HepG2 (cell line): ENCODE measurements around the gene PLXNB2. TPM values are rescaled to one million over a fixed set of nuclear protein-coding genes. Genes with fewer than 3 reads are reported as not detected.

Experiments used
- ATAC-seq: fragments of 200-7000 bp; cut with Tn5 transposase; 3 replicates; pipeline ENCODE4 v1.9.1; 2020; ENCODE audit warnings: mild to moderate bottlenecking, moderate library complexity
- BruUV-seq: library from RNA; stranded (reverse); fragments of 400-500 nt; replicated peaks from 2 replicates; lab custom pipeline; 2021; lab: Mats Ljungman, UMichigan
- CTCF ChIA-PET: fragments of 300-600 bp; formaldehyde crosslinking; extraction: SDS; loops from one replicate; lab custom pipeline; 2021; ENCODE audit warnings: low total read pairs, inconsistent platforms, low intra/inter-chr PET ratio; lab: Yijun Ruan, JAX
- POLR2A ChIA-PET: fragments of 350-600 bp; sonication (Branson Sonifier 250); formaldehyde crosslinking; loops from one replicate; lab custom pipeline; 2020; ENCODE audit warnings: antibody characterized with exemption, inconsistent platforms; lab: Yijun Ruan, JAX
- DNase-seq: peaks from one replicate; pipeline ENCODE4 v3.0.0-alpha.2; 2015; ENCODE audit warnings: low spot score
- FAIRE-seq: peaks from 3 replicates; lab custom pipeline; 2011; peaks lifted over from hg19 to GRCh38; lab: Jason Lieb, UNC
- H2AFZ ChIP-seq: one replicate; pipeline ENCODE4 v1.6.1; 2011; ENCODE audit warnings: low read length, inconsistent platforms
- H3K27ac ChIP-seq: fragments of 300-600 bp; 3 replicates; pipeline ENCODE4 v1.8.0; 2011; ENCODE audit warnings: mixed run types, mild to moderate bottlenecking, mixed read lengths, low read length, inconsistent platforms; ENCODE audit not compliant: insufficient read depth; ENCODE audit errors: extremely low read length
- H3K27me3 ChIP-seq, 2 experiments: fragments of 200-600 bp in 1 of 2; 2 replicates in 1 of 2; 3 replicates in 1 of 2; pipeline versions ENCODE4 v1.6.0 to v1.8.0; 2011; ENCODE audit warnings: low read length in 2 of 2, mild to moderate bottlenecking in 2 of 2, moderate library complexity in 2 of 2, inconsistent platforms in 1 of 2; ENCODE audit not compliant: insufficient read depth in 2 of 2, control insufficient read depth in 1 of 2
- H3K36me3 ChIP-seq, 2 experiments: fragments of 200-600 bp in 1 of 2; replicated peaks in 1 of 2; 2 replicates in 1 of 2; 3 replicates in 1 of 2; pipeline versions ENCODE4 v1.5.1 to v1.8.0; 2011; ENCODE audit warnings: low read length in 2 of 2, inconsistent platforms in 1 of 2; ENCODE audit not compliant: insufficient read depth in 2 of 2, control insufficient read depth in 1 of 2
- H3K4me1 ChIP-seq: 2 replicates; pipeline ENCODE4 v1.5.1; 2012; ENCODE audit warnings: low read length, inconsistent platforms; ENCODE audit not compliant: insufficient read depth
- H3K4me2 ChIP-seq: 2 replicates; pipeline ENCODE4 v1.6.0; 2011; ENCODE audit warnings: low read depth, low read length, inconsistent platforms
- H3K4me3 ChIP-seq, 3 experiments: fragments of 200-600 bp in 1 of 3; sonication (generic), shearing (Covaris generic) in 1 of 3; replicated peaks in 1 of 3; 2 replicates each; pipeline ENCODE4 v1.5.1; 2011 to 2016; ENCODE audit warnings: low read length in 3 of 3, inconsistent platforms in 2 of 3, low read depth in 2 of 3, mild to moderate bottlenecking in 2 of 3, control low read depth in 1 of 3, mixed read lengths in 1 of 3; ENCODE audit not compliant: insufficient read depth in 1 of 3
- H3K79me2 ChIP-seq: one replicate; pipeline ENCODE4 v1.6.1; 2011; ENCODE audit warnings: low read length, inconsistent platforms; ENCODE audit not compliant: insufficient read depth
- H3K9ac ChIP-seq: 2 replicates; pipeline ENCODE4 v1.6.0; 2011; ENCODE audit warnings: mild to moderate bottlenecking, low read depth, low read length, inconsistent platforms; ENCODE audit not compliant: insufficient read depth
- H3K9me3 ChIP-seq: 2 replicates; pipeline ENCODE4 v1.5.1; 2012; ENCODE audit warnings: mild to moderate bottlenecking, low read length
- H4K20me1 ChIP-seq: 2 replicates; pipeline ENCODE4 v1.6.0; 2011; ENCODE audit warnings: inconsistent platforms, mild to moderate bottlenecking, low read length, moderate library complexity; ENCODE audit not compliant: insufficient read depth
- AGO2 ChIP-seq: fragments of 200-400 bp; formaldehyde crosslinking; optimal IDR thresholded peaks from 2 replicates; pipeline ENCODE3; 2017; ENCODE audit warnings: mild to moderate bottlenecking, low read depth, low read length, moderate library complexity
- GPN1 ChIP-seq: sonication (generic); formaldehyde crosslinking; IDR thresholded peaks from 2 replicates; pipeline ENCODE4 v1.5.1; 2020; ENCODE audit warnings: missing genetic modification reagents, borderline replicate concordance
- GRHL1 ChIP-seq: sonication (generic); formaldehyde crosslinking; conservative IDR thresholded peaks from 2 replicates; pipeline ENCODE4 v1.8.0; 2022; ENCODE audit warnings: missing genetic modification reagents
- MXD1 ChIP-seq: sonication (generic); formaldehyde crosslinking; IDR thresholded peaks from 2 replicates; pipeline ENCODE4 v1.4.0; 2020; ENCODE audit warnings: mild to moderate bottlenecking, missing genetic modification reagents
- NRL ChIP-seq: sonication (generic); formaldehyde crosslinking; IDR thresholded peaks from 2 replicates; pipeline ENCODE4 v1.5.0; 2020; ENCODE audit warnings: missing genetic modification reagents, mild to moderate bottlenecking, moderate library complexity, borderline replicate concordance
- POLR2A ChIP-seq, 2 experiments: IDR thresholded peaks; 2 replicates each; pipeline ENCODE4 v1.6.1; 2011; ENCODE audit warnings: low read depth in 2 of 2, low read length in 2 of 2, mild to moderate bottlenecking in 1 of 2, moderate library complexity in 1 of 2; ENCODE audit not compliant: insufficient read depth in 1 of 2
- ZNF180 ChIP-seq: sonication (generic); formaldehyde crosslinking; IDR thresholded peaks from 2 replicates; pipeline ENCODE4 v1.4.0; 2020; ENCODE audit warnings: low read depth, missing genetic modification reagents, borderline replicate concordance
- ZNF543 ChIP-seq: sonication (generic); formaldehyde crosslinking; IDR thresholded peaks from 2 replicates; pipeline ENCODE4 v1.4.0; 2020; ENCODE audit warnings: mild to moderate bottlenecking, missing genetic modification reagents
- ZNF644 ChIP-seq: IDR thresholded peaks from 2 replicates; pipeline ENCODE4 v1.6.1; 2016; ENCODE audit warnings: low read depth
- ZNF709 ChIP-seq: sonication (generic); formaldehyde crosslinking; IDR thresholded peaks from 2 replicates; pipeline ENCODE4 v1.5.0; 2020; ENCODE audit warnings: mild to moderate bottlenecking, missing genetic modification reagents
- ZNF710 ChIP-seq: sonication (generic); formaldehyde crosslinking; IDR thresholded peaks from 2 replicates; pipeline ENCODE4 v1.5.0; 2020; ENCODE audit warnings: mild to moderate bottlenecking, missing genetic modification reagents, borderline replicate concordance
- WGBS: methylation state at CpG from one replicate; pipeline ENCODE4 v1.1.6; 2017; ENCODE audit warnings: low lambda C conversion rate; 5-methylcytosine and 5-hydroxymethylcytosine counted together
- in situ Hi-C: cut with HindIII; loops from 2 replicates; pipeline ENCODE4 v1.10.0; 2017; ENCODE audit warnings: low pct_unique_long_range_greater_than_20kb; ENCODE audit not compliant: extremely low pct_ligation_motif_present
- intact Hi-C: fragments of 100-400 bp; cut with micrococcal nuclease; formaldehyde crosslinking; loops from one replicate; pipeline ENCODE4 v1.10.0; 2022; ENCODE audit not compliant: unreplicated experiment
- polyA plus RNA-seq, 8 experiments: library from polyadenylated mRNA; depleted of rRNA in 3 of 8; stranded (reverse) in 7 of 8; unstranded in 1 of 8; fragments of >200 nt; fragmentation: Illumina TruSeq in 4 of 8; extraction: Trizol in 4 of 8; gene quantifications; 2 replicates each; pipeline versions ENCODE4 v1.2.1 to v1.2.3, GENCODE V29; 2011 to 2016; ENCODE audit warnings: low read depth in 4 of 8, missing spikeins in 1 of 8, mixed read lengths in 1 of 8; ENCODE audit not compliant: insufficient read depth in 1 of 8
- total RNA-seq, 5 experiments: library from RNA; depleted of rRNA; stranded (reverse); fragments of >200 nt; fragmentation: Illumina TruSeq; extraction: Trizol; gene quantifications; 2 replicates each; pipeline ENCODE4 v1.2.3, GENCODE V29; 2016; ENCODE audit warnings: low read depth in 1 of 5
- TF ChIP-seq, protein P1 (sequence below): sonication (generic); formaldehyde crosslinking; IDR thresholded peaks from 2 replicates; pipeline ENCODE4 v1.8.0; 2022; ENCODE audit warnings: missing genetic modification reagents, mild to moderate bottlenecking, moderate library complexity, borderline replicate concordance
- TF ChIP-seq, protein P2 (sequence below): sonication (generic); formaldehyde crosslinking; IDR thresholded peaks from 2 replicates; pipeline ENCODE4 v1.8.1; 2023; ENCODE audit warnings: mild to moderate bottlenecking, moderate library complexity, missing genetic modification reagents

The PLXNB2 gene
- total and polyA plus RNA-seq, 2 of the 13 experiments (the other 11 are each of a cell fraction or from before 2014, with no cell fraction given): 32.6 to 68.9 TPM

DNA sequence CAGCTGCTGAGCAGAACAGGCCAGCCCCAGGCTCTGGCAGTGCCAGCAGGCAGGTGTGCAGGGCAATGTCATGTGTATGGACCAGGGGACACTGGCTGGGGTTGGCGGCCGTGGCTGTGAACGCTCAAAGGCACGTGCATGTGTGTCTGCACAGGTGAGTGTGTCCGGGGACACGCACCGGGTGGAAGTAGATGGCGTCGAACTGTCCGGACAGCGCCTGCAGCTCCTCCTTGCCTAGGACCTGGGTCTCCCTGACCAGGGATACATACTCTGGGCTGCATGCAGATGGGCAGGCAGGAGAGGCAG is 57.2 kb downstream of the PLXNB2 start (continued):
- TF ChIP-seq GPN1: peak; percentile 56; the same call in 1 of the 2 replicates
- peak; percentile 3; the same call in 1 of the 2 replicates for TF ChIP-seq MXD1 (CRISPR knock-in tag)
- TF ChIP-seq POLR2A (IDR thresholded peaks at IDR 0.05; ENCODE audit: insufficient read depth in 1 of 2, low read depth in 2 of 2, low read length in 2 of 2): peak in 1 of 2 experiments; percentile 36; a peak in 1 of 4 replicates

- H3K79me2 ChIP-seq: peaks cover 13% of the 10 kb centered on the region
- peak overlapping the region; percentile 84 for H3K9ac ChIP-seq
- peaks cover 2 to 9% of the 10 kb centered on the region in 2 experiments; a peak in 2 of 5 replicates for H3K36me3 ChIP-seq
- H4K20me1 ChIP-seq: no peaks in the 10 kb centered on the region
- ChIA-PET CTCF (interaction anchor here (1.2 kb wide), 1 partner anchor 9 kb away, joined by 4 read pairs; no protein-coding TSS in a partner anchor), POLR2A (interaction anchor here (1.5 to 2.3 kb wide), 5 partner anchors 8 to 276 kb away, joined by 3 to 7 read pairs (median 4); partner anchors contain the start of genes DENND6B and SCO2)
- no peaks in the 10 kb centered on the region for H3K9me3 ChIP-seq
- H3K27ac ChIP-seq: no peak overlapping the region
- no peak overlapping the region for H2AFZ ChIP-seq
- in situ Hi-C loops: no loop called here
- no peak for ATAC-seq
- WGBS: 100% methylated on average over 1 of the region's 32 CpGs
- H3K4me1 ChIP-seq: peaks cover 49% of the 10 kb centered on the region
- FAIRE-seq: no peak
- H3K4me2 ChIP-seq: peak overlapping the region; percentile 96
- no TSS peak for BruUV-seq
- intact Hi-C loops: no loop called here
- DNase-seq: no peak
- peak overlapping the region in 2 of 3 experiments; percentile 84 to 92; a peak in 4 of 6 replicates for H3K4me3 ChIP-seq
- H3K27me3 ChIP-seq: no peaks in the 10 kb centered on the region; a peak in 1 of 5 replicates
- TF ChIP-seq ZNF709 (CRISPR knock-in tag) (no peak), ZNF180 (no peak), ZNF543 (CRISPR knock-in tag) (no peak), NRL (CRISPR knock-in tag) (0 out of 2 replicates have a peak, but pooled peaks have one; percentile 30), AGO2 (peak; percentile 83), ZNF710 (0 out of 2 replicates have a peak, but pooled peaks have one; percentile 2), GRHL1 (CRISPR knock-in tag) (no peak), ZNF644 (CRISPR knock-in tag) (no peak)
- TF ChIP-seq, protein P1, sequence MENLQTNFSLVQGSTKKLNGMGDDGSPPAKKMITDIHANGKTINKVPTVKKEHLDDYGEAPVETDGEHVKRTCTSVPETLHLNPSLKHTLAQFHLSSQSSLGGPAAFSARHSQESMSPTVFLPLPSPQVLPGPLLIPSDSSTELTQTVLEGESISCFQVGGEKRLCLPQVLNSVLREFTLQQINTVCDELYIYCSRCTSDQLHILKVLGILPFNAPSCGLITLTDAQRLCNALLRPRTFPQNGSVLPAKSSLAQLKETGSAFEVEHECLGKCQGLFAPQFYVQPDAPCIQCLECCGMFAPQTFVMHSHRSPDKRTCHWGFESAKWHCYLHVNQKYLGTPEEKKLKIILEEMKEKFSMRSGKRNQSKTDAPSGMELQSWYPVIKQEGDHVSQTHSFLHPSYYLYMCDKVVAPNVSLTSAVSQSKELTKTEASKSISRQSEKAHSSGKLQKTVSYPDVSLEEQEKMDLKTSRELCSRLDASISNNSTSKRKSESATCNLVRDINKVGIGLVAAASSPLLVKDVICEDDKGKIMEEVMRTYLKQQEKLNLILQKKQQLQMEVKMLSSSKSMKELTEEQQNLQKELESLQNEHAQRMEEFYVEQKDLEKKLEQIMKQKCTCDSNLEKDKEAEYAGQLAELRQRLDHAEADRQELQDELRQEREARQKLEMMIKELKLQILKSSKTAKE (CRISPR knock-in tag): no peak
- TF ChIP-seq, protein P2, sequence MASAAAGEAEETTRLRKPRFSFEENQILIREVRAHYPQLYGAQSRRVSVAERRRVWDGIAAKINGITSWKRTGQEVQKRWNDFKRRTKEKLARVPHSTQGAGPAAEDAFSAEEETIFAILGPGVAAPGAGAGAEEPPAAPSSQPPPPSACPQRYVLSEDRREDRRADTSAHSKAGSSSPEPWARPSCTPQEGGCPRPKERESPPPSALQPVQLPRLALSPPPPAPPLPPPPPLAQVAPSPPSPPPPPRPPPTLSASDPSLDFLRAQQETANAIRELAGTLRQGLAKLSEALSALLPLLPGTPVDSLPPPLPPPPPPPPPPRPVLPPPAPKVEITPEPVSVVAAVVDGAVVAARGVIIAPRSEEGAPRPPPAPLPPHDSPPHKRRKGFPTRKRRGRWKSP (CRISPR knock-in tag): no peak
These were observed 57.9 kb downstream of the PLXNB2 start for GRCh38 chr22:50249341-50250248.
